ENCODE measurements around the gene RBBP8NL.

Gene RBBP8NL

DNA sequence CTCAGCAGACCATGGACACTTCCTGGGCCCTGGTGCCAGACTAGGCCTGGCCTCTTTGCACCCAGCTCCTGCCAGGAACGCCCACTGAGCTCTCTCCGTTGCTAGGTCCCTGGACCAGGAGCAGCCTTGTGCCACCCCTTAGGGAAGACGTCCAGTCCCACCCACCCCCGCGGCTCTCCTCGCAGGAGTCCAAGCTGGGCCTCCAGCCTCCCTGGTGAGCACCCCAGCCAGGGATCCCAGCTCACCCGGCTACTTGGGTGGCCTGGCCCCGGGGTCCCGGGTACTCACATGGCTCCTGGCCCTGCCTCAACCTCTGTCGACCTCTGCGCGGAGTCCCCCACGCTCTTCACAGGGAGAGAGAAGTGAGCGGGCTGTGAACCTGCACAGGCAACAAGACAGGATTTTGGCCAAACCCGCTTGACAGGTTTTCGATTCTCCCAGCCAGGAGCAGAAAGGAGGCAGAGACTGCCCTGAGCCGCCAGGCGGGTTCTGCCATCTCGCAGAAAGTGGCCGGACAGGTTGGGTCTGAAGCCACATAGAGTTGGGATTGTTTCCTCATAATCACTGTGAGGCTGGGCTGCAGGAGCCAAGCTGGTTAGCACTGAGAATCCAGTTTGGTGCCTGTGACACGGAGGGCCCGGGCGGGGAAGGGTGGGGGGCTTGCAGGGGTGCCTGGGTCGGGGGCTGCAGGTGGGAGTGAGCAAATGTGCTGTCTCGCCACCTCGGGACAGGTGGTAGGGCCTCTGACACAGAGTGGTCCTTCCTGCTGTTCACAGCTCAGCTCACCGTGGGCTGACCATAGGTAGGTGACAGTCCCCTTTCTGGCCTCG lies at the start of gene RBBP8NL:
TSS of gene RBBP8NL (minus strand) at position 368 of the 830 bp plus-strand sequence. CDS start 7,892 bp downstream, outside the sequence.
- no peak within 1 kb of the TSS for H3K4me3 Mint-ChIP-seq
- H3K36me3 Mint-ChIP-seq (ENCODE audit: low read depth): no peaks in the 10 kb centered on the region
- no peaks in the 10 kb centered on the region for H3K9me3 Mint-ChIP-seq
- H3K27me3 Mint-ChIP-seq: peaks cover 13% of the 10 kb centered on the region
- DNase-seq: no peak
- H3K4me1 Mint-ChIP-seq (ENCODE audit: low read depth): no peaks in the 10 kb centered on the region
- no peak within 1 kb of the TSS for H3K27ac Mint-ChIP-seq

- no peaks in the 10 kb centered on the region for H3K9me3 Mint-ChIP-seq
- no peak for DNase-seq
- no peak overlapping the region for H3K27ac Mint-ChIP-seq
- no peaks in the 10 kb centered on the region for H3K36me3 Mint-ChIP-seq (ENCODE audit: low read depth)
- peaks cover 66% of the 10 kb centered on the region for H3K27me3 Mint-ChIP-seq
- H3K4me3 Mint-ChIP-seq: no peak overlapping the region
- no peaks in the 10 kb centered on the region for H3K4me1 Mint-ChIP-seq (ENCODE audit: low read depth)
These were observed 48.9 kb upstream of the RBBP8NL start for GRCh38 chr20:62476056-62476838.

DNA sequence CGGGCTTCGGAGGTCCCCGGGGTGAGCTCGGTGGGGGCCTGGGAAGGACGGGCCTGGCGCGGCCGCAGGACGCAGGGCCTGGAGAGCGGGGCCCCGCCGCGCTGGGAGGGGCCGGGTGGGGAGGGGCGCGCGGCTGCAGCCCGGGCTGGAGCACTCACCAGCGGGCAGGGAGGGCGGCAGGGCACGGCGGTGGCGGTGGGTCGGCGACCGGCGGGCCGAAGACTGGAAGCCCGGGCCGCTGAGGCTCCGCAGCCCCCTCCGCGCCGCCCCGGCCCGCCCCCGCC lies 48.4 kb upstream of the RBBP8NL start, which contains the start of gene GATA5:
TSS of gene GATA5 (minus strand) at position 224 of the 284 bp plus-strand sequence. CDS start 474 bp downstream, outside the sequence.
- Mint-ChIP-seq H3K4me3 (no peak within 1 kb of the TSS), H3K27me3 (peaks cover 62% of the 10 kb centered on the region), H3K9me3 (no peaks in the 10 kb centered on the region)

GRCh38 chr20:62475027-62475771 lies 47.9 kb upstream of the RBBP8NL start:
- H3K4me3 Mint-ChIP-seq: no peak overlapping the region
- no peaks in the 10 kb centered on the region for H3K36me3 Mint-ChIP-seq (ENCODE audit: low read depth)
- H3K27ac Mint-ChIP-seq: no peak overlapping the region
- H3K4me1 Mint-ChIP-seq (ENCODE audit: low read depth): no peaks in the 10 kb centered on the region
- peaks cover 62% of the 10 kb centered on the region for H3K27me3 Mint-ChIP-seq
- H3K9me3 Mint-ChIP-seq: no peaks in the 10 kb centered on the region
- no peak for DNase-seq

More for the DNA sequence above, 48.4 kb upstream of the RBBP8NL start, which contains the start of gene GATA5:
- Mint-ChIP-seq H3K4me1 (ENCODE audit: low read depth) (no peaks in the 10 kb centered on the region), H3K36me3 (ENCODE audit: low read depth) (no peaks in the 10 kb centered on the region), H3K27ac (no peak within 1 kb of the TSS)
- DNase-seq: no peak

- no peak overlapping the region for H3K4me3 Mint-ChIP-seq
- H3K27me3 Mint-ChIP-seq: peaks cover 65% of the 10 kb centered on the region
These were observed 47.3 kb upstream of the RBBP8NL start for GRCh38 chr20:62474604-62475026.

DNA sequence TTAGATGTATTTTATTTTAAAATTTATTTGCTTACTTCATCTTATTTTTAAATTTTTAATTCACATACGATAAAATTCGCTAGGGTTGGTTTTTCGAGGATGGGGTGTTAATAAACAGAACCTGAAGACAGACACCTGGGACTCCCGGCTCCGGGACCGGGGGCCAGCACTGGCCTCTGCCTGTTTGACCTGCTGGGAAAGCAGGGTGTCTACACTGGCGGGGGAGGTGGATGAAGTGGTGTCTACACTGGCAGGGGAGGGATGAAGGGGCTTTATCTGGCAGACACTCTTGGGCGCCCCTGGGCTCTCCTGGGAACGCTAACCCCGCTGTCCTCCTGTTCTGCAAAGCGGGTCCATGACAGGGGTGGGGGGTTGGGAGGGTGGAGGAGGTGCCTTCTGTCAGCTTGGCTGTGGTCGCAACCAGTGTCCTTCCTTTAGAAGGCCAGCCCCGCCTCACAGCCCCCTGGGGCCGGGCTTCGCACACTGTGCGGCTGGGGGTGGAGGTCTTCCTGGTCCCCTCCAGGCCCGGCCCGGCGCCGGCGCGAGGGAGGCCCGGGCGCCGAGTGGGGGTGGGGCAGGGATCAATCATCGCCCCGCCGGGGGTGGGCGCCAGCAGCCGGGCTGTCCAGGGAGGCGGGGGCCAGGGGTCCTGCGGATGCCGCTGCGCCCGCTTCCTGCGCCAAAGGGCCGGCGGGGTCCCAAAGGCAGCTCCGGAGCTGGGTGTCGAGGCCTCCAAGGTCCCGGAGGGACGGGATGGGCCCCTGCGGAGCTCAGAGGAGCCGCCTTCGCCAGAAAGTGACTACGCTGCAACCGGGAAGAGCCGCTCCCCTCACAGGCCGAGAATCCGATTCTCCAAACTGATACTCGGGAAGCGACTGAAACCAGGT lies 46.6 kb upstream of the RBBP8NL start:
- no peak for DNase-seq
- no peaks in the 10 kb centered on the region for H3K36me3 Mint-ChIP-seq (ENCODE audit: low read depth)

More at GRCh38 chr20:62474604-62475026, 47.3 kb upstream of the RBBP8NL start:
- DNase-seq: no peak
- no peak overlapping the region for H3K27ac Mint-ChIP-seq
- H3K9me3 Mint-ChIP-seq: no peaks in the 10 kb centered on the region
- no peaks in the 10 kb centered on the region for H3K4me1 Mint-ChIP-seq (ENCODE audit: low read depth)
- H3K36me3 Mint-ChIP-seq (ENCODE audit: low read depth): no peaks in the 10 kb centered on the region

DNA sequence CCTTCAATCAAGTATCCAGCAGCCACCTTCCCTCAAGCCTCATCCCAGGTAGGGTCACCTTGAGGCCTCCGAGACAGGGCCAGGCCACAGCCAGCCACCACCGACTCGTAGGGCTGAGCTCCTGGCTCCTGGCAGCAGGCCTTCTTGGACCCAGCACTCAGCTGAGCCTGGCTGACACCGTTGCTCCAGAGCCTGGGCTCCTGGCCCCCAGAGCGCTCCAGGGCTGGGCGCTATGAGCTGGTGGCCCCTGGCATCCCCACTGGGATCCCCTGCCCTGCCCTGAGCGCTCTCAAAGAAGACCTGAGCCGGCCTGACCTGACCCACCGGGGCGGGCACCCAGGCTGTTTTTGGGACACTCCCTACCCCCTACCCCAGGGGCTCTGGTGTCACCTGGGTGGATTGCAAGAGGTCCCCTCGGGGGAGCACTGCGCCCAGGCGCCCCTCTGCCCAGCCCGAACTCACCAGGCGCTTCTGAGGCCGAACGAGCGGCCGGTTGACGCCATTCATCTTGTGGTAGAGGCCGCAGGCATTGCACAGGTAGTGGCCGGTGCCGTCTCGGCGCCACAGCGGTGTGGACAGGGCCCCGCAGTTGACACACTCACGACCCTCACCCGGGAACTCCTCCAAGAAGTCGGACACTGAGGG lies 45.7 kb upstream of the RBBP8NL start:
- Mint-ChIP-seq H3K36me3 (ENCODE audit: low read depth) (no peaks in the 10 kb centered on the region), H3K4me3 (no peak overlapping the region), H3K4me1 (ENCODE audit: low read depth) (no peaks in the 10 kb centered on the region), H3K27me3 (peaks cover 55% of the 10 kb centered on the region), H3K9me3 (no peaks in the 10 kb centered on the region), H3K27ac (no peak overlapping the region)
- no peak for DNase-seq

More for the DNA sequence above, 46.6 kb upstream of the RBBP8NL start:
- H3K4me1 Mint-ChIP-seq (ENCODE audit: low read depth): no peaks in the 10 kb centered on the region
- no peak overlapping the region for H3K27ac Mint-ChIP-seq
- H3K27me3 Mint-ChIP-seq: peaks cover 64% of the 10 kb centered on the region
- H3K9me3 Mint-ChIP-seq: no peaks in the 10 kb centered on the region
- H3K4me3 Mint-ChIP-seq: no peak overlapping the region

DNA sequence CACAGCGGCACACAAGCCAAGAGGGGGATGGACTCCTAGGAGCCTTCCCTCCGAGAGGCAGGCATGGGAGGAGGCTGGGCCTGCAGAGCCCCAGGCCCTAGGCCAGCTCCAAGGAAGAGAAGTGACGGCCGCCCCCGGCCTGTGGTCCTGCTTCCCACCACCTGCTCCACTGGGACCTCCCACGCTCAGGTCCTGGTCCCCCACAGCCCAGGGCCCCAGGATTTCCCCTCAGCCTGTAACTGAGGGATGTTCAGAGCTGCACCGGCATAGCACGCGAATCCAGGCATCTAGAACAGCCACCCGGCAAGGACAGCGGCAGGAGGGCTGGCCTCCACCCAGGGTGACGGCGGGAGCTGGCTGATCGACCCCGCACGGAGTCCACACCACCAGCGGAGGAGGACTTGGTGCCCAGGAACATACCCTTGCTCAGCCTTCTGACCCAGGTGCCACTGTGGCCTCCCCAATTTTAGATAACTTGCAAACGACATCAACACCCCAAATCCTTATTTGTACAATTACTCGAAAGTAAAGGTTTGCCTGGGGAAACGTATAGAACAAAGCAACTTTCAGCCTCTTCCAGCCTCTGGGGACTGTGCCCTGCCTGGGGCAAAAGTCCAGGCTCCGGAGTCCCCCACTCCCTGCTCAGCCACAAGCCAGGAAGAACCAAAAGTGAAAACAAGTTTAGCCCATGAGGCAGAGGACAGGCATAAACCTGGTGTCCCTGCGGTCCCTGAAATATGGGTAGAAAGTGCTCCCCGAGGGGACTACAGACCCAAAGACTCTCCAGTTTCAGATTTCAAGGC lies 45.0 kb upstream of the RBBP8NL start:
- H3K36me3 Mint-ChIP-seq (ENCODE audit: low read depth): no peaks in the 10 kb centered on the region
- H3K4me1 Mint-ChIP-seq (ENCODE audit: low read depth): no peaks in the 10 kb centered on the region
- no peak overlapping the region for H3K27ac Mint-ChIP-seq
- H3K9me3 Mint-ChIP-seq: no peaks in the 10 kb centered on the region
- H3K4me3 Mint-ChIP-seq: no peak overlapping the region
- H3K27me3 Mint-ChIP-seq: peaks cover 48% of the 10 kb centered on the region
- no peak for DNase-seq

DNA sequence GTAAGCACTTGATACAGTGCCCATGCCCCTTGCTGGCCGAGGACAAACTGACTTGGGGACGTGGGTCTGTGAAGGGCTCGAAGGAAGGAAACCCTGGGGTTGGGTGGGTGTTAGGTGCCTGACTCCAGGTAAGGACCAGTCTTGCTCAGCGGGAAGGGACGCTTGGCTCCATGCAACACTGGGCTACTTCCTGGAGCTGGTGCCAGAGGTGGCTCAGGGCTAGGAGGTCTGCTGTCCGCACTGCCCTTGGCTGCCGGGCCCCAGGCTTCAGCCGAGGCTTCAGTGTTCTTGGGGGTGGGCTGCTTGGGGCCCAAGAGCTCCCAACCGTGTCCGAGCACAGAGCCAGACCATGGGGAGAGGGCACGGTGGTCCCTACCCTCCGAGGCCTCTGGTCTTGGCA lies 43.1 kb upstream of the RBBP8NL start:
- Mint-ChIP-seq H3K27ac (no peak overlapping the region), H3K27me3 (peaks cover 40% of the 10 kb centered on the region), H3K9me3 (no peaks in the 10 kb centered on the region), H3K4me1 (ENCODE audit: low read depth) (no peaks in the 10 kb centered on the region), H3K36me3 (ENCODE audit: low read depth) (no peaks in the 10 kb centered on the region), H3K4me3 (no peak overlapping the region)
- DNase-seq: no peak

- no peaks in the 10 kb centered on the region for H3K4me1 Mint-ChIP-seq (ENCODE audit: low read depth)
- H3K27ac Mint-ChIP-seq: no peak overlapping the region
- H3K36me3 Mint-ChIP-seq (ENCODE audit: low read depth): no peaks in the 10 kb centered on the region
These were observed 42.7 kb upstream of the RBBP8NL start for GRCh38 chr20:62470001-62470400.

DNA sequence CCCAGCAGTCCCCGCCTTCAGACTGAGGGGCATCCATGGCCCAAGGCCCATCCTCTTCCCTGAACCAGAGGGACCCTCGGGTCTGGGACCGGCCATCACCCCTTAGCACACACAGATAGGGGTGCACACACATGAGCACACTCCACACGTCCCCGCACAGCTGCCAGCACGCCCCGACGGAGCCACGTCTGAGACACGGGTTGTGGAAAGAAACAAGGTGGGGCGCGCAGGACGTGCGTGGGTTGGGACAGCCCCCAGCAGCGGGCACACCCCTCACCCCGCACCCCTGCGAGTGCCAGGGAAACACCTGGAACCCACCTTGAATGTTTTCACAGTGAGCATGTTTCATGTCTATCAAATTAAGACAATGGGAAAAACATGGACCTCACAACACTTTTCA lies 42.0 kb upstream of the RBBP8NL start:
- Mint-ChIP-seq H3K9me3 (no peaks in the 10 kb centered on the region), H3K4me3 (no peak overlapping the region), H3K36me3 (ENCODE audit: low read depth) (no peaks in the 10 kb centered on the region)

More at GRCh38 chr20:62470001-62470400, 42.7 kb upstream of the RBBP8NL start:
- Mint-ChIP-seq H3K4me3 (no peak overlapping the region), H3K27me3 (peaks cover 40% of the 10 kb centered on the region), H3K9me3 (no peaks in the 10 kb centered on the region)
- DNase-seq: no peak

DNA sequence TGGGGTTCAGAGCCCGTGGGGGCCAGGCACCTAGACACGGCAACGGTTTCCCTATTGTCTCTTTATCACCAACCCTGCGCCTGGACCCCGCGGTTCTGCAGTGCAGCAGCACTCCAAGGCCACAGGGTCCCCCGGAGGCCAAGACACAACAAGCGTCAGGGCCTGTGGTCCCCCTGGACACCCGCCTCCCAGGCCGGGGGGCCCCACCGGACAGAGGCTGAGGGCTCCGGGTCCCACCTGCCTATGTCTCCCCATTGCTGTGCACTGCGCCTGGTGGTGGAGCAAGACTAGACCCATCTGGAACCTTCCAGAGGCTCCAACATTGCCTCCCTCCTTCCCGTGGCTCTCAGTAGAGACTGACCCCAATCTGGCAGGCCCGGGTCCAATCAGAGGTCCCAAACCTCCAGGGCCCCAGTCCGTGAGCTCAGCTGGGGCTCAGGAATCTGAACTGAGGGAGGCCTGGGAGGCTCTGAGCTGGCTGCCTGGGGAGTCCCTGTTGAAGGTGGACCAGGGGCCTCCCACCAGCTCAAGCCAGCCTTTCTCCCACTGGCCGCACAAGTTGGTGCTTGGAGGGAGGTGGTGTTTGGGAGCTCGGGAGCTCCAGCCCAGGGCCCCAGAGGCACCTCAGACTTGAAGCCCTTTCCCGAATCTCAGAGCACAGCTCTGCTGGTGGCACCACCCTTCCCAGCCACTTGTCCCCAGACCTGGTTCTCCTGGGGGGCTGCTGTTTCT lies 39.6 kb upstream of the RBBP8NL start:
- Mint-ChIP-seq H3K9me3 (no peaks in the 10 kb centered on the region), H3K4me1 (ENCODE audit: low read depth) (no peaks in the 10 kb centered on the region), H3K4me3 (no peak overlapping the region), H3K27me3 (peaks cover 17% of the 10 kb centered on the region), H3K36me3 (ENCODE audit: low read depth) (no peaks in the 10 kb centered on the region), H3K27ac (no peak overlapping the region)
- no peak for DNase-seq

More for the DNA sequence above, 42.0 kb upstream of the RBBP8NL start:
- Mint-ChIP-seq H3K27ac (no peak overlapping the region), H3K27me3 (peaks cover 36% of the 10 kb centered on the region), H3K4me1 (ENCODE audit: low read depth) (no peaks in the 10 kb centered on the region)
- DNase-seq: no peak

Data from activated T-cell treated with anti-CD3 and anti-CD28 coated beads, Interleukin-2, amount 50 U/mL, for 24 hours (primary cell).